Stimulated activated memory B cell treated with anti-CD40 and anti-IgM and Interleukin-4, amounts not matched to agents 10 μg/mL and 1 μg/mL and 100 μg/mL, for 72 hours (primary cell): ENCODE results near the gene SYT14.
A peak's percentile ranks its signal among the peaks of the same experiment; 100 is the strongest.
"Not testable (repeated sequence)": the region's sequence is repeated elsewhere in the genome, so short reads cannot be mapped to it uniquely, and the experiment has no call there.

Source experiments
- ATAC-seq: fragments of 150-1000 bp; cut with Tn5 transposase; 2 replicates; pipeline ENCODE4 v1.10.0; 2021
- H3K27ac Mint-ChIP-seq: one replicate; pipeline ENCODE4 v1.8.0; 2022; ENCODE audit warnings: mild to moderate bottlenecking, mixed read lengths
- H3K27me3 Mint-ChIP-seq: one replicate; pipeline ENCODE4 v1.8.0; 2022; ENCODE audit warnings: mixed read lengths
- H3K36me3 Mint-ChIP-seq: one replicate; pipeline ENCODE4 v1.8.0; 2022; ENCODE audit warnings: mixed read lengths
- H3K4me1 Mint-ChIP-seq: one replicate; pipeline ENCODE4 v1.8.0; 2022; ENCODE audit warnings: mixed read lengths
- H3K4me3 Mint-ChIP-seq: one replicate; pipeline ENCODE4 v1.8.0; 2022; ENCODE audit warnings: mild to moderate bottlenecking, moderate library complexity, mixed read lengths
- H3K9me3 Mint-ChIP-seq: one replicate; pipeline ENCODE4 v1.8.0; 2022; ENCODE audit warnings: mixed read lengths

SYT14 gene

DNA sequence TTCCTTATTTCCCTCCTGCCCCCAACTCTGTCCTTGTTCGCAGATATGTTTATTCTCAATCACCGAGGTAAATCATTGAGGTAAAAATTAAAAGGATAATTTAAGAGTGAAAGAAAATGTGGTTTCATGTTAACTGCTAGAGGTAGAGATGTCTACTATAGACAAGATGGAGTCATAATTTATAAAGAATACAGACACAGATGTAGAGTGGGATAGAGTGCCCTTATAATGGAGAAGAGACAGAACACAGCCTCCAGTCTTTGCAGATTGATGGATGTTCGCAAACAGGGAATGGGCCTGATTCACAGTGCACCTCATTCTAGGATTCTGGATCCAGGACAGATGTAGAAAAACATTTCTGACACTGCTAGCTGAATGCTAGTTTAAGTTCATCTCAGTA lies 155.4 kb downstream of the SYT14 start:
- Mint-ChIP-seq H3K27me3 (no peaks in the 10 kb centered on the region), H3K4me3 (no peak overlapping the region), H3K36me3 (no peaks in the 10 kb centered on the region), H3K9me3 (no peaks in the 10 kb centered on the region), H3K27ac (no peak overlapping the region), H3K4me1 (no peaks in the 10 kb centered on the region)
- ATAC-seq = no peak

DNA sequence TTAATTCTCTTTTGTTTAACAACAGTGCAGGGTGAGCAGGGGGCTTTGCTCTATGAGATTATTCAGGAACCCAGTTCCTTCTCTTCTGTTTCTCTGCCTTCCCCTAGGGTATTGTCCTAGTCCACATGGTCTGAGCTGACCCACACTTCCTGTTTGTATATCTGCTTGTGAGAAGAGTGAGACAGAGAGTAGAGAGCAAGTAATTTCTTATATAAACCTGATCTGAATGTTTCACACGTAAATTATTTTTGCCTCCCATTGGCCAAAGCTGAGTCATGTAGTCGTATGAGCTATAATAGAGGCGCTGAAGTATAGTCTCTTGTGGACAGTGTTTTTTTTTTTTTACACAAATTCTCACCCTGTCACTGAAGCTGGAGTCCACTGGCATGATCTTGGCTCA lies 160.3 kb downstream of the SYT14 start:
- Mint-ChIP-seq H3K9me3 (no peaks in the 10 kb centered on the region), H3K27ac (no peak overlapping the region), H3K4me1 (no peaks in the 10 kb centered on the region), H3K4me3 (no peak overlapping the region), H3K36me3 (no peaks in the 10 kb centered on the region), H3K27me3 (no peaks in the 10 kb centered on the region)
- no peak for ATAC-seq

DNA sequence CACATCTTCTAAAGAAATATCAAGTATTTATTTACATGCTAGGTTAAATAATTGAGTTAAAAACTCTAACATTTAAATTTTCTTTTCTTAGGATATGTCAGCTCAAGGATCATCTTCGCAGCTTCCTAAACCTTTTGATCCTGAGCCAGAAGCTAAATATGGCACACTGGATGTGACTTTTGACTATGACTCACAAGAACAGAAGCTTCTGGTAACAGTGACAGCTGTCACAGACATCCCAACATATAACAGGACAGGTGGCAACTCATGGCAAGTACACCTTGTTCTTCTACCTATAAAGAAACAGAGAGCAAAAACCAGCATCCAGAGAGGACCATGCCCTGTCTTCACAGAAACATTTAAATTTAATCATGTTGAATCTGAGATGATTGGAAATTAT lies 161.9 kb downstream of the SYT14 start:
- no peaks in the 10 kb centered on the region for H3K27me3 Mint-ChIP-seq
- no peaks in the 10 kb centered on the region for H3K9me3 Mint-ChIP-seq
- ATAC-seq = no peak
- H3K36me3 Mint-ChIP-seq = no peaks in the 10 kb centered on the region
- no peak overlapping the region for H3K27ac Mint-ChIP-seq
- no peaks in the 10 kb centered on the region for H3K4me1 Mint-ChIP-seq
- no peak overlapping the region for H3K4me3 Mint-ChIP-seq

DNA sequence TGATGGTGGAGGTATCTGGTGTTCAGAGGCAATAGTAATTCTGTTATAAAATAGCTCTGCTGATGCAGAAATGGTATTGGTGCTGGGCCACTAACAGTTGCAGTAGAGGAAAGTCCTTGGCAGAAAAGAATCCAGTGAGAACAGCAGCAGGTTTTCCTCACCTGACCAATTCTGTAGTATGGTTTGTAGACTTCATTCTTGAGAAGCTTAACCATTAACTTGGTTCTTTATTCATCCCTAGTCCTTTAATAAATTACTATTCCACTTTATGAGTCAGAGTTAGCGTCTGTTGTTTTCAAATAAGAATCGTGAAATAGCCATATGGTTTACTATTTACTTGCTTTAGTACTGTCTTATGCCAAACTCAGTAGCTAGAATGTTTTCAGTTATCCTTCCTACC lies 166.1 kb downstream of the SYT14 start:
- Mint-ChIP-seq H3K4me3 (no peak overlapping the region), H3K36me3 (no peaks in the 10 kb centered on the region), H3K27me3 (no peaks in the 10 kb centered on the region), H3K27ac (no peak overlapping the region), H3K4me1 (no peaks in the 10 kb centered on the region), H3K9me3 (peaks cover 4% of the 10 kb centered on the region)
- ATAC-seq = no peak

DNA sequence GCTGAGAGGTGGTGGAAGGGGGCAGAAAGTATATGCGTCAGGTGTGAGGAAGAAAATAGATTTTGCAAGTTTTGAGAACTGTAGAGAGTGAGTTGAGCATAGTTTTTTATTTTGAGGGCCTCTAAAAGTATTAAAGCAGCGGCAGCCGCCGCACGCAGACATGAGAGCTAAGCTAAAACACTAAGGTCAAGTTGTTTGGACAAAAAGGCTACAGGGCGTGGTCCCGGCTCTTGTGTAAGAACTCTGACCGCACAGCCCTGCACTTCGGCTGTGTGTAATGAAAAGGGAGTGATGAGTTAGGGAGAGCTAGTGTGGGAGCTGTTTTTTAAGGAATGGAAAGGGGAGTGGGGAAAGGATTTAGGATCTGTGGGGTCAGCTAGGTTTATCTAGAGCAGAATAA lies 174.9 kb downstream of the SYT14 start:
- H3K36me3 Mint-ChIP-seq, H3K4me3 Mint-ChIP-seq, H3K27ac Mint-ChIP-seq, ATAC-seq, H3K4me1 Mint-ChIP-seq, H3K27me3 Mint-ChIP-seq, H3K9me3 Mint-ChIP-seq: not testable (repeated sequence)

DNA sequence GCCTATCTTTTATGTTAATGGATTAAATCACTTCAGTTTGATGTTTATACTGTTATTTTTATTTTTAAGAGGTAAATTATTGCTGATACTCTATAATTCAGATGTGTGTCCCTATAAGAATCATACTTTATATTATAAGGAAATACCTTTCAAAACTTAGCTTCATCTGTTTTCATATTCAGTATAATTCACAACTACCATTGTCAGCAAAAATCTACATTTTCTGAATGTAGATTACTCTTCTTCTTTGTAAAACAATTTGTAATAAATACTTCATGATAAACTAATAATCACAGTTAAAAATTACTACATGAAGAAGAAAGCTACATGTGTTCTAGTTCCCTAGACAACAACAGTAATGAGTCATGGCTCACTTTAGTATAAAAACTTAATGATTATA lies 179.2 kb downstream of the SYT14 start:
- no peak overlapping the region for H3K27ac Mint-ChIP-seq
- no peak for ATAC-seq
- no peak overlapping the region for H3K4me3 Mint-ChIP-seq
- H3K27me3 Mint-ChIP-seq = no peaks in the 10 kb centered on the region
- H3K4me1 Mint-ChIP-seq = no peaks in the 10 kb centered on the region
- H3K36me3 Mint-ChIP-seq = no peaks in the 10 kb centered on the region
- H3K9me3 Mint-ChIP-seq = no peaks in the 10 kb centered on the region

DNA sequence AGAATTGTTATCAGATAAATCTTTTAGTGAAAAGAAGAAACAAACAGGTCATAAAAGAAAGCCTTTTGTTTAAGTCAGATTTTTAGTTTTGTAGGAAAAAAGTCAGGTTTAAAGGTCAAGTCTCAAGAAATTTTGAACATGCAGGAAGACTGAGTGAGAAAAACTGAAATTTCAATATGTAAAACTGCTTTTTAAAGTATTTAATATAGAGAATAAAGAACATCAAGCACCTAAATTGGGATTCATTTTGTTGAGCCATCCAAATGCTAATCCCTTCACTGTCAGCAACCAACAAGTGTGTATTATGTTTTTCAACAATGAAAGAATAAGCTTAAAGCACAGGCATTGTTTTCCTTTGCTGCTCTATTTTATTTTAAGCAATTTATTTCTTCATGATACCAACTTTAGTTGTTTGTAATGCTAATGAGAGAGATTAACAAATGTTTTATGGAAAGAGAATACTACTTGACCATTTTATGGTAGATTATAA lies 179.7 kb downstream of the SYT14 start:
- no peak for ATAC-seq
- Mint-ChIP-seq H3K4me3 (no peak overlapping the region), H3K27me3 (no peaks in the 10 kb centered on the region), H3K27ac (no peak overlapping the region), H3K4me1 (no peaks in the 10 kb centered on the region), H3K36me3 (no peaks in the 10 kb centered on the region), H3K9me3 (no peaks in the 10 kb centered on the region)

DNA sequence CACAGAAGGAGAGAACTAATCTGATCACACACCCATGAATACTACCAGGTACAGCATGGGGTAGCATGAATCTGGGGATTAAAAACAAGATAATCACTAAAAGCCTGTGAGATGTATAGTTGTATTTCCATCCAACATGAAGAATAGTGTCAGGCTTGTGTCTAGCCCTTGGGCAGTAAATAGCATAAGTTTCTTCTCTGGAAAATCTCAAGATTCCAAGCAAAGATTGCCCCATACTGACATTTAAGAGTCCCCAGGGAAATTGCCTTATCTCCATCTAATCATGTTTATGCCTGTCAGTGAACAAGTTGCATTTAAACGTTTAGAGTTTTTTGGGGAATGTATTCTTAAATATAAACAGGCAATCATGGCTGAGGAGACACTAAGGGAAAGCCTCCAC lies 185.4 kb downstream of the SYT14 start:
- Mint-ChIP-seq H3K4me1 (no peaks in the 10 kb centered on the region), H3K36me3 (no peaks in the 10 kb centered on the region), H3K9me3 (no peaks in the 10 kb centered on the region), H3K27ac (no peak overlapping the region), H3K27me3 (peaks cover 15% of the 10 kb centered on the region), H3K4me3 (no peak overlapping the region)
- no peak for ATAC-seq

DNA sequence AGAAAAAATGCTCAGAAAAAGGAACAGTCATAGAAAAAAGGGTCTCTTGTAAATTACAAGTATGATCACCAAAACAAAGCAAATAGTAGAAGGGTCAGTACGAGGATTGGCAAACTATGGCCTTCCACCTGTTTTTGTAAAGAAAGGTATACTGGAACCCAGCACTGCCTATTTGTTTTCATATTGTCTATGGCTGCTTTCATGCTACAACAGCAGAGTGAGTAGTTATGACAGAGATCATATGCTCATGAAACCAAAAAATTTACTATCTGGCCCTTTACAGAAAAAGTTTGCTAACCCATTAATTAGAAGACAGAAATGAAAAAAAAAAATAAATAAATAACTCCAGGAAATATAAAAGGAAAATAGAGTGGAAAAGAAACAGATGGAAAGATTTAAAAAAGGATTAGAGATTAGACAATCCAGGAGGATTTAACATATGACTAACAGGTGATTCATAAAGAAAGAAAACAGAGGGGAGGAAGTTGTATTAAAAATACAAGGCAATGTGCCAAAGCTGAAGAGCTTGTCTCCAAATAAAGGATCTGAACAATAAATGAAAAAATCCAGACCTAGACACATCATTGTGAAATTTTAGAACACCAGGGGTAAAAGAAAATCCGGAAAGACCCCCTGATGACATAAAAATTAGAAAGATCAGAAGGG lies 186.0 kb downstream of the SYT14 start:
- H3K4me1 Mint-ChIP-seq = no peaks in the 10 kb centered on the region
- no peaks in the 10 kb centered on the region for H3K36me3 Mint-ChIP-seq
- no peak overlapping the region for H3K27ac Mint-ChIP-seq
- H3K4me3 Mint-ChIP-seq = no peak overlapping the region
- no peak for ATAC-seq
- no peaks in the 10 kb centered on the region for H3K9me3 Mint-ChIP-seq
- H3K27me3 Mint-ChIP-seq = peaks cover 15% of the 10 kb centered on the region

DNA sequence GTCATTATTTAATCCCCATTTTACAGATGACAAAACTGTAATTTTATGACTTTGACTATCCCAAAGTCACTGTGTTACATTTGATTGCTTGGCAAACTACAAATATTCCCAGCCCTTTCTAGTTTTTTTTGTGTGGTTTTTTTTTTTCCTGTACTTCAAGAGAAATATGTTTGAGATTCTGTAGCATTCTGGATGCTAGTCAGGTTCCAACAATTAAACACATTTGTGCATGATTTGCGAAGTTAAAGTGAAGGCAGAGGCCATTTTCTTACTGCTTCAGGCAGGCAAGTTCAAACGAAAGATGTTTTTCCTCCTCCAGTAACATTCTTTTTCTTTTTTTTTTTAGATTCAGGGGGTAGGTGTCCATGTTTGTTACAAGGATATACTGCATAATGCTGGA lies 186.7 kb downstream of the SYT14 start:
- Mint-ChIP-seq H3K4me3 (no peak overlapping the region), H3K9me3 (no peaks in the 10 kb centered on the region), H3K4me1 (no peaks in the 10 kb centered on the region), H3K27ac (no peak overlapping the region), H3K36me3 (no peaks in the 10 kb centered on the region), H3K27me3 (peaks cover 15% of the 10 kb centered on the region)
- ATAC-seq = no peak

DNA sequence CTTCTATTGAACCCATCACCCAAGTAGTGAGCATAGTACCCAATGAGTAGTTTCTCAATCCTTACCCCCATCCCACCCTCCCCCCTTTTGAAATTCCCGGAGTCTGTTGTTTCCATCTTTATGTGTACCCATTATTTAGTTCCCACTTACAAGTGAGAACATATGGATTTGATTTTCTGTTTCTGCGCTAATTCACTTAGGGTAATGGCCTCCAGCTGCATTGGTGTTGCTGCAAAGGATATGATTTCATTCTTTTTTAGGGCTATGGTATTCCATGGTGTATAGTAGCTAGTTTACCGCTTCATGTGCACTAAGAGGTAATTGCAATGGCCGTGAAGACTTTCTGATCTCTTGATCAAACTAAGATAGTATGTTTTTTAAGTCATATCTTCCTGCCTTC lies 187.1 kb downstream of the SYT14 start:
- no peak for ATAC-seq
- Mint-ChIP-seq H3K27me3 (peaks cover 15% of the 10 kb centered on the region), H3K9me3 (no peaks in the 10 kb centered on the region), H3K36me3 (no peaks in the 10 kb centered on the region), H3K4me3 (no peak overlapping the region), H3K27ac (no peak overlapping the region), H3K4me1 (no peaks in the 10 kb centered on the region)

DNA sequence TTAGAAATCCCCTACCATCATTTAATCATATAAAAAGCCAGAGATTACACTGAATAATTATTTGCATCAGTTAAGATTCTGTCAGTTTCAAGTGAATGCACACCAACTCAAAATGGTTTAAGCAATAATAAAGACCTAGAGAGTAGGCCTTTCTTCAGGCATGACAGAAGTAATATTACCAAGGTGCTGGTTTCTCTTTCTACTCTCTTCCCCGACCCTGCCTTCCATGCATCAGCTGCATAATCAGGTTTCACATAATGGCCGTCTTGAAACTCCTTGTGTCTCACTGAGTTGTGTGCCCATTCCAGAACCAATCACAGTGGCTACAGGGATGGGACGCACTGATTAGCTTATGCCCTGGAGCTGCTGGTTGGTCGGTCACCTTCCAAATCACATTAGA lies 191.1 kb downstream of the SYT14 start:
- Mint-ChIP-seq H3K36me3 (no peaks in the 10 kb centered on the region), H3K27ac (no peak overlapping the region), H3K4me3 (no peak overlapping the region), H3K9me3 (no peaks in the 10 kb centered on the region), H3K27me3 (peaks cover 23% of the 10 kb centered on the region), H3K4me1 (no peaks in the 10 kb centered on the region)
- ATAC-seq = no peak

DNA sequence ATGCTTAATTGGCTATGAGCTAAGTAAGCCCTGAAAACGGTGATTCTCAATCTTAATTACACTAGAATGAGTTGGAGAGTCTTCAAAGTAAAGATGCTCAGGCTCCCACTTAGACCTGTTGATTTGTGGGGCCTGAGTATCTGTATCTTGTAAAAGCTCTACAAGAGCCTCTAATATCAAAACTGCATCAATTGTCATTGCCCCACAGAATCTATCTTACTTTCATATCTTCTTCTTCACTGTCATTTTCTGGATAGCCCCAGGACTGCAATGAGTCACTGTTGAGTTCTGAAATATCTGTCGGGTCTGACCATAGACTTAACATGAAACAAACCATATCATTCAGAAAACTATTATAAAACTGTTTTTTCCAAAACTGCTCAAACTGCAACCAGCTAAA lies 191.7 kb downstream of the SYT14 start:
- peak; percentile 61 for ATAC-seq
- Mint-ChIP-seq H3K4me3 (no peak overlapping the region), H3K4me1 (no peaks in the 10 kb centered on the region), H3K27me3 (peaks cover 18% of the 10 kb centered on the region), H3K36me3 (no peaks in the 10 kb centered on the region), H3K27ac (no peak overlapping the region), H3K9me3 (no peaks in the 10 kb centered on the region)

DNA sequence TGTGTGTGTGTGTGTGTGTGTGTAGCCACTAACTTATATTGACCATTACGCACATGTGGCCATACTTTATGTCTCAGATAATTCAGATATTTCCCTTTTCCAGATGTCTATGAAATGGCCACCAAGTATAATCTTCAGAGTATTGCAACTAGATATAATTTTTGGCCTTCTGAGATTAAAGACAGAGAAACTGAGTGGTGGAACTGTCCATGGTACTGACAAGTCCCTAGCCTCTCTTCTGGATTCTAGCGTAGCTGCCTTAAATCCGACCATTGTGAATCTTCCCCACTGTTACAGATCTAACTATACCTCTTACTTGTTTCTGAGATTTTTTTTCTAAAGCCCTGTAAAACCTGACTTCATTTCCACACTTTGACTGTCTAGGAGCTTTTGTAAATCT lies 194.6 kb downstream of the SYT14 start:
- ATAC-seq = no peak
- no peaks in the 10 kb centered on the region for H3K36me3 Mint-ChIP-seq
- H3K27ac Mint-ChIP-seq = no peak overlapping the region
- H3K4me3 Mint-ChIP-seq = no peak overlapping the region
- no peaks in the 10 kb centered on the region for H3K4me1 Mint-ChIP-seq
- no peaks in the 10 kb centered on the region for H3K9me3 Mint-ChIP-seq
- peaks cover 18% of the 10 kb centered on the region for H3K27me3 Mint-ChIP-seq

DNA sequence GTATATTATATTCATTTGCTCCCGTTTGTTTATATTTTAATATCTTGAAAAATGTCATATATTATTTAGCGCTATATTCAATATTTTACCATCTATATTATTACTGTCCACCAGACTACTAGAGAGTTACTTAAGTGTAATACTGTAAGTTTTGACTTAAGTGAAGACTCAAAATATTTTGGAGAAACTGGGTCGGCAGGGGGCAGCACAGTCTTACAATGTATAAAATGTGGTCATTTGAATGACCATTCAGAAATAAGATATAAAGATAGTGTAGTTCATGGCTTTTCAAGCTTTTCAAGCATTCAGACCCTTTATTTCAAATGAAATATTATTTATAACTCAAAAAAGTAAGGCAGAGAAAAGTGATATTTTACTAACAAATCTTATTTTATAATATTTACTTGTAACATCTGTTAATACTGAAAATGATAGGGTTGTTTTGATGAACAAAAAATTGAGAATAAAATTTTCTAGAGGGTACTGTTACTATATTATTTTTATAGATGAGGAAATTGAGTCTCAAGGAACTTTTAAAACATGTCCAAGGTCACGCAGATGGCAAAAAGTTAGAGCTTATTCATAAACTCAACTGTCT lies 205.5 kb downstream of the SYT14 start:
- ATAC-seq = no peak
- Mint-ChIP-seq H3K4me3 (no peak overlapping the region), H3K36me3 (no peaks in the 10 kb centered on the region), H3K4me1 (no peaks in the 10 kb centered on the region), H3K27ac (no peak overlapping the region), H3K27me3 (peaks cover 22% of the 10 kb centered on the region), H3K9me3 (peaks cover 2% of the 10 kb centered on the region)

DNA sequence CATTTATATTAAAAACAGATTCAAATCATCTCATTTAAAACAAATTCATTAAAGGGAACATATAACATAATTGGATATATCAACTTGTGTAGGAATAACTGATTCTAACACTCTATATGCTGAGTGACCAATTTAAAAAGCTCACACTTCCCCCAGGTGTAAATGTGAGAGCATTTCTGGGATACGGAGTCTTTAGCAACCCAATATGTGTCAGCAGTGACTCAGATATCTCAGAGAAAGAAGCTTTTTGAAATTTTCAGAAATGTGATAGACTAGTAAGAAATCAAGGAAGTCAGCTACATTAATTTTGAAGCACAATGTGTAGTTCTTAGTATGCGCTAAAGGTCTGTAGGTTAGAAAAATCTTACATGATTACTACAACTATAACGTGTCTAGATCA lies 206.7 kb downstream of the SYT14 start:
- Mint-ChIP-seq H3K27me3 (peaks cover 22% of the 10 kb centered on the region), H3K4me3 (no peak overlapping the region), H3K4me1 (no peaks in the 10 kb centered on the region), H3K27ac (no peak overlapping the region), H3K9me3 (no peaks in the 10 kb centered on the region), H3K36me3 (no peaks in the 10 kb centered on the region)
- no peak for ATAC-seq
